Endothelial cell of umbilical vein (primary cell): ENCODE measurements around the gene PNPLA7. TPM values are rescaled to one million over a fixed set of nuclear protein-coding genes. Genes with fewer than 3 reads are reported as not detected.

Source experiments
- BruUV-seq: library from RNA; stranded (reverse); fragments of 400-500 nt; replicated peaks from 2 replicates; lab custom pipeline; 2021; lab: Mats Ljungman, UMichigan
- CTCF ChIA-PET: fragments of 300-600, 350-600 bp; sonication (Branson Sonifier 250); formaldehyde crosslinking; loops from one replicate; lab custom pipeline; 2021; ENCODE audit warnings: antibody characterized with exemption, inconsistent platforms; lab: Charles Lee
- POLR2A ChIA-PET: fragments of 300-600, 350-600 bp; sonication (Branson Sonifier 250); formaldehyde crosslinking; loops from one replicate; lab custom pipeline; 2021; ENCODE audit warnings: antibody characterized with exemption, inconsistent platforms; lab: Charles Lee
- DNase-seq: peaks from one replicate; pipeline ENCODE4 v3.0.0-alpha.2; 2011; ENCODE audit warnings: low read depth, low spot score
- FAIRE-seq: peaks from 2 replicates; lab custom pipeline; 2011; peaks lifted over from hg19 to GRCh38; lab: Jason Lieb, UNC
- H2AFZ ChIP-seq: 2 replicates; pipeline ENCODE4 v1.6.0; 2012; ENCODE audit warnings: low read depth, low read length, control low read depth, inconsistent platforms
- H3K27ac ChIP-seq: 2 replicates; pipeline ENCODE4 v1.5.1; 2011; ENCODE audit warnings: low read depth, mild to moderate bottlenecking, control low read depth, low read length, moderate library complexity; ENCODE audit not compliant: insufficient read depth
- H3K27me3 ChIP-seq, 2 experiments: 2 replicates each; pipeline versions ENCODE4 v1.6.0 to v1.6.1; 2011; ENCODE audit warnings: low read length in 2 of 2, mixed read lengths in 1 of 2; ENCODE audit not compliant: control insufficient read depth in 2 of 2, insufficient read depth in 2 of 2
- H3K36me3 ChIP-seq, 2 experiments: 2 replicates in 1 of 2; 3 replicates in 1 of 2; pipeline ENCODE4 v1.5.1; 2011; ENCODE audit warnings: low read length in 2 of 2, mild to moderate bottlenecking in 1 of 2, moderate library complexity in 1 of 2; ENCODE audit not compliant: control insufficient read depth in 2 of 2, insufficient read depth in 2 of 2; ENCODE audit errors: extremely low read depth in 1 of 2
- H3K4me1 ChIP-seq: 3 replicates; pipeline ENCODE4 v1.5.1; 2011; ENCODE audit warnings: mild to moderate bottlenecking, low read length; ENCODE audit not compliant: control insufficient read depth, insufficient read depth; ENCODE audit errors: extremely low read depth
- H3K4me2 ChIP-seq: 2 replicates; pipeline ENCODE4 v1.6.1; 2011; ENCODE audit warnings: low read length, control low read depth, mixed read lengths; ENCODE audit not compliant: insufficient read depth
- H3K4me3 ChIP-seq, 3 experiments: fragments of 200-600 bp in 1 of 3; sonication (generic), shearing (Covaris generic) in 1 of 3; replicated peaks in 1 of 3; 2 replicates each; pipeline ENCODE4 v1.5.1; 2011 to 2016; ENCODE audit warnings: control low read depth in 3 of 3, low read length in 3 of 3, mild to moderate bottlenecking in 2 of 3, inconsistent platforms in 1 of 3, low read depth in 1 of 3, moderate library complexity in 1 of 3; ENCODE audit not compliant: insufficient read depth in 1 of 3
- H3K79me2 ChIP-seq: 2 replicates; pipeline ENCODE4 v1.6.0; 2012; ENCODE audit warnings: low read length, inconsistent platforms; ENCODE audit not compliant: control insufficient read depth, insufficient read depth
- H3K9ac ChIP-seq: replicated peaks from 2 replicates; pipeline ENCODE3; 2011; ENCODE audit warnings: low read length, control low read depth; ENCODE audit not compliant: insufficient read depth; ENCODE audit errors: extremely low read depth
- H3K9me1 ChIP-seq: replicated peaks from 3 replicates; pipeline ENCODE4 v1.6.0; 2011; ENCODE audit warnings: mild to moderate bottlenecking, low read length; ENCODE audit not compliant: control insufficient read depth, insufficient read depth; ENCODE audit errors: extremely low read depth
- H3K9me3 ChIP-seq: replicated peaks from 2 replicates; pipeline ENCODE4 v1.5.1; 2012; ENCODE audit warnings: low read length, inconsistent platforms; ENCODE audit not compliant: control insufficient read depth, insufficient read depth
- H4K20me1 ChIP-seq: replicated peaks from 2 replicates; pipeline ENCODE3; 2011; ENCODE audit warnings: mild to moderate bottlenecking, low read length; ENCODE audit not compliant: control insufficient read depth, insufficient read depth; ENCODE audit errors: extremely low read depth
- EZH2 ChIP-seq: IDR thresholded peaks from 2 replicates; pipeline ENCODE4 v1.6.1; 2012; ENCODE audit warnings: borderline replicate concordance, low read depth, mild to moderate bottlenecking, moderate library complexity, low read length, inconsistent platforms; ENCODE audit not compliant: severe bottlenecking
- FOS ChIP-seq: IDR thresholded peaks from 2 replicates; pipeline ENCODE4 v1.6.1; 2011; ENCODE audit warnings: mild to moderate bottlenecking, low read length, moderate library complexity, borderline replicate concordance; ENCODE audit not compliant: insufficient read depth
- GATA2 ChIP-seq: IDR thresholded peaks from 2 replicates; pipeline ENCODE4 v1.7.0; 2011; ENCODE audit warnings: low read depth, mild to moderate bottlenecking, moderate library complexity, mixed read lengths, low read length; ENCODE audit not compliant: insufficient read length, insufficient read depth
- JUN ChIP-seq: IDR thresholded peaks from 2 replicates; pipeline ENCODE4 v1.6.1; 2011; ENCODE audit warnings: borderline replicate concordance, low read depth; ENCODE audit not compliant: insufficient read length, insufficient read depth
- MYC ChIP-seq: IDR thresholded peaks from one replicate; pipeline ENCODE4 v1.6.1; 2011; ENCODE audit warnings: mild to moderate bottlenecking, low read depth, low read length
- POLR2A ChIP-seq: IDR thresholded peaks from 2 replicates; pipeline ENCODE4 v1.6.1; 2012; ENCODE audit warnings: low read depth, mild to moderate bottlenecking, control low read depth, low read length
- POLR2AphosphoS5 ChIP-seq: IDR thresholded peaks from 2 replicates; pipeline ENCODE4 v1.6.1; 2012; ENCODE audit warnings: low read depth, mild to moderate bottlenecking, control low read depth, low read length, moderate library complexity; ENCODE audit not compliant: insufficient read depth
- dilution Hi-C: fragments of 300-500 bp; cut with MboI; formaldehyde crosslinking; loops from one replicate; pipeline ENCODE4 v1.15.0; 2019; ENCODE audit warnings: low sequenced_read_pairs; ENCODE audit not compliant: extremely low pct_ligation_motif_present
- intact Hi-C: fragments of 100-400 bp; cut with micrococcal nuclease; formaldehyde crosslinking; loops from one replicate; pipeline ENCODE4 v1.10.0; 2022
- polyA plus RNA-seq, 4 experiments: library from polyadenylated mRNA; depleted of rRNA in 3 of 4; stranded (reverse) in 3 of 4; unstranded in 1 of 4; fragments of >200 nt; gene quantifications; 2 replicates each; pipeline versions ENCODE4 v1.2.1 to v1.2.3, GENCODE V29; 2011 to 2012; ENCODE audit warnings: missing spikeins in 1 of 4
- total RNA-seq: library from RNA; stranded (reverse); gene quantifications from 2 replicates; pipeline ENCODE4 v1.2.3, GENCODE V29; 2021
- TF ChIP-seq, protein P1 (sequence below), 2 donors: IDR thresholded peaks; 1 replicate in 1 of 2; 2 replicates in 1 of 2; pipeline ENCODE4 v1.5.1; 2011; ENCODE audit warnings: low read length in 2 of 2, mild to moderate bottlenecking in 2 of 2, moderate library complexity in 2 of 2, control low read depth in 1 of 2, inconsistent platforms in 1 of 2, low read depth in 1 of 2; ENCODE audit not compliant: insufficient read depth in 1 of 2; ENCODE audit errors: extremely low read depth in 1 of 2
- TF ChIP-seq, protein P2 (sequence below): IDR thresholded peaks from 2 replicates; pipeline ENCODE4 v1.6.1; 2011; ENCODE audit not compliant: insufficient read depth, insufficient read length

Gene PNPLA7
- total and polyA plus RNA-seq, 2 donors (not counting 3 experiments of a cell fraction or from before 2014, with no cell fraction given), result 1.0 to 1.9 TPM

DNA sequence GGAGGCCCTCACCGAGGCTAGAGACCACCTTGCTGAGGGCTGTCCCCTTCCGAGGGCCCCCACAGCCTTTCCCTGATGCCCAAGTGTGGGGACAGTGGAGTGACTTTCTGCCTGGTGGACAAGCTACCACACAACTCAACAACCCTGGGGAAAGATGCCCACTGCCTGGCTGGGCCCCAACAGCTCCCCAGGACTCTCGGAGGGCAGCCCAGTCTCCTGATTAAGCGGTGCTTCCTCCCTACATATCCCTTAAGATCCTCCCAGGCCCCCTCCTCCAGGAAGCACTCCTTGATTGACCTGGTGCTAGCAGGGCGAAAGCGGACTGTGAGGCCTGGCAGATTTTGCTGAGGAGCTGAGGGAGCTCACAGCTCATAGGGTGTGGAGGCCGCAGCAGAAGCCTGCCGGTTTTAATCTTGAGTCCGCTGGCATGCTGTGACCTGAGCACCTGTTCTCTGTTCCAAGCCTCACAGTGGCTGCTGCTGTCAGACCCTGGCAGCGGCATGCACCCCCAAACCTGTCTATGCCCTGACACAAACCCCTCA, 93.3 kb downstream of the PNPLA7 start:
- dilution Hi-C loops, result no loop called here
- Histone ChIP-seq H2AFZ (no peak overlapping the region), H3K4me2 (no peak overlapping the region), H3K27ac (no peak overlapping the region), H3K9me1 (no peaks in the 10 kb centered on the region), H3K9me3 (no peaks in the 10 kb centered on the region), H3K4me1 (peaks cover 11% of the 10 kb centered on the region), H3K9ac (no peak overlapping the region), H4K20me1 (no peaks in the 10 kb centered on the region), H3K27me3 (no peaks in the 10 kb centered on the region), H3K4me3 (no peak overlapping the region), H3K79me2 (peaks cover 9% of the 10 kb centered on the region), H3K36me3 (peaks cover 0 to 4% of the 10 kb centered on the region in 2 experiments)
- DNase-seq (no peak), FAIRE-seq (no peak)
- intact Hi-C loops, result no loop called here
- CTCF ChIA-PET, result no interaction called here
- TF ChIP-seq FOS (no peak), MYC (no peak), GATA2 (no peak), JUN (no peak), POLR2A (no peak), EZH2 (no peak), POLR2AphosphoS5 (no peak)
- TF ChIP-seq, protein P1, sequence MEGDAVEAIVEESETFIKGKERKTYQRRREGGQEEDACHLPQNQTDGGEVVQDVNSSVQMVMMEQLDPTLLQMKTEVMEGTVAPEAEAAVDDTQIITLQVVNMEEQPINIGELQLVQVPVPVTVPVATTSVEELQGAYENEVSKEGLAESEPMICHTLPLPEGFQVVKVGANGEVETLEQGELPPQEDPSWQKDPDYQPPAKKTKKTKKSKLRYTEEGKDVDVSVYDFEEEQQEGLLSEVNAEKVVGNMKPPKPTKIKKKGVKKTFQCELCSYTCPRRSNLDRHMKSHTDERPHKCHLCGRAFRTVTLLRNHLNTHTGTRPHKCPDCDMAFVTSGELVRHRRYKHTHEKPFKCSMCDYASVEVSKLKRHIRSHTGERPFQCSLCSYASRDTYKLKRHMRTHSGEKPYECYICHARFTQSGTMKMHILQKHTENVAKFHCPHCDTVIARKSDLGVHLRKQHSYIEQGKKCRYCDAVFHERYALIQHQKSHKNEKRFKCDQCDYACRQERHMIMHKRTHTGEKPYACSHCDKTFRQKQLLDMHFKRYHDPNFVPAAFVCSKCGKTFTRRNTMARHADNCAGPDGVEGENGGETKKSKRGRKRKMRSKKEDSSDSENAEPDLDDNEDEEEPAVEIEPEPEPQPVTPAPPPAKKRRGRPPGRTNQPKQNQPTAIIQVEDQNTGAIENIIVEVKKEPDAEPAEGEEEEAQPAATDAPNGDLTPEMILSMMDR (IDR thresholded peaks at IDR 0.05; ENCODE audit: extremely low read depth in 1 of 2, insufficient read depth in 1 of 2, low read depth in 1 of 2, low read length in 2 of 2), result no peak
- TF ChIP-seq, protein P2, sequence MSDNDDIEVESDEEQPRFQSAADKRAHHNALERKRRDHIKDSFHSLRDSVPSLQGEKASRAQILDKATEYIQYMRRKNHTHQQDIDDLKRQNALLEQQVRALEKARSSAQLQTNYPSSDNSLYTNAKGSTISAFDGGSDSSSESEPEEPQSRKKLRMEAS, result no peak
- POLR2A ChIA-PET, result no interaction called here
- BruUV-seq, result no TSS peak
